Measurements from ENCODE around the gene PLIN3. TPM values are rescaled to one million over a fixed set of nuclear protein-coding genes. Genes with fewer than 3 reads are reported as not detected.
"Not testable (repeated sequence)": the region's sequence is repeated elsewhere in the genome, so short reads cannot be mapped to it uniquely, and the experiment has no call there.

PLIN3 gene
- total and polyA plus RNA-seq, 2 experiments from 2014 or later, result 97.8 to 118 TPM

DNA sequence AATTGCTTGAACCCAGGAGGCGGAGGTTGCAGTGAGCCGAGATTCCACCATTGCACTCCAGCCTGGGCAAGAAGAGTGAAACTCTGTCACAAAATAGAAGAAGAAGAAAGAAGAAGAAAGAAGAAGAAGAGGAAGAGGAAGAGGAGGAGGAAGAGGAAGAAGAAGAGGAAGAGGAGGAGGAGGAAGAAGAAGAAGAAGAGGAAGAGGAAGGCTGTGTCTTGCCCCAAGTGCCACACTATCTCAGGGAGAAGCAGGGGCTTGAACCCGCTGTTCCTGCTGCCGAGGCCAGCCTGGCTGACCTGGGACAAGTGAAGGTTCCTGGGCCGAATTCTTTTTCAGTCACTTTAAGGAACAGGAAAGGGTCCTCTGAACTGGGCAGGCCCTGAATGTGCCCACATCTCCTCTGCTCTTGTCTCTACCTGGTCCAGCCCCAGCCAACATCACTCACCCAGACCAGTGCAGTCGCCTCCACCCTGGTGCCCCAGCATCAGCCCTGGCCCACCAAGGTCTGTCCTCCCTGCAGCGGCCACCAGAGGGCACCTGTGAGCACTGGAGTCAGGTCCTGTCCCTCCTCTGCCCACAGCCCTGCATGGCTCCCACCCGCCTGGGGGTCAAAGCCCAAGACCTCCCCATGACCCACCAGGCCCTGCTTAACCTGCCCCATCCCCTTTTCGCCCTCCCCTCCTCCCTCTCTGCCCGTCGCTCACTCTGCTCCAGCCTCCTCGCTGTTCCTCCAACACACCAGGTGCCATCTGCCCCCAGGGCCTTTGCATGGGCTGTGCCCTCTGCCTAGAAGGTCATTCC is 55.9 kb downstream of the PLIN3 start:
- Histone ChIP-seq H3K9me2 (replicated peaks; ENCODE audit: insufficient read depth) (no peaks in the 10 kb centered on the region), H4K20me1 (ENCODE audit: insufficient read depth, poor library complexity, severe bottlenecking) (no peaks in the 10 kb centered on the region), H3K27ac (no peak overlapping the region), H3K4me2 (no peak overlapping the region), H3K79me2 (no peaks in the 10 kb centered on the region), H2AFZ (no peak overlapping the region), H3K9me3 (ENCODE audit: low read depth) (no peaks in the 10 kb centered on the region), H3K4me1 (ENCODE audit: insufficient read depth) (no peaks in the 10 kb centered on the region), H3K27me3 (no peaks in the 10 kb centered on the region), H3K36me3 (replicated peaks; ENCODE audit: insufficient read depth, low read depth) (no peaks in the 10 kb centered on the region), H3K4me3 (no peak overlapping the region)
- DNase-seq (ENCODE audit: low spot score), result peak; percentile 83
- TF ChIP-seq EZH2phosphoT487 (IDR thresholded peaks at IDR 0.05; ENCODE audit: low read depth, severe bottlenecking, unreplicated experiment) (no peak), EZH2 (IDR thresholded peaks at IDR 0.05; ENCODE audit: borderline replicate concordance) (no peak)
- TF ChIP-seq, protein P1, sequence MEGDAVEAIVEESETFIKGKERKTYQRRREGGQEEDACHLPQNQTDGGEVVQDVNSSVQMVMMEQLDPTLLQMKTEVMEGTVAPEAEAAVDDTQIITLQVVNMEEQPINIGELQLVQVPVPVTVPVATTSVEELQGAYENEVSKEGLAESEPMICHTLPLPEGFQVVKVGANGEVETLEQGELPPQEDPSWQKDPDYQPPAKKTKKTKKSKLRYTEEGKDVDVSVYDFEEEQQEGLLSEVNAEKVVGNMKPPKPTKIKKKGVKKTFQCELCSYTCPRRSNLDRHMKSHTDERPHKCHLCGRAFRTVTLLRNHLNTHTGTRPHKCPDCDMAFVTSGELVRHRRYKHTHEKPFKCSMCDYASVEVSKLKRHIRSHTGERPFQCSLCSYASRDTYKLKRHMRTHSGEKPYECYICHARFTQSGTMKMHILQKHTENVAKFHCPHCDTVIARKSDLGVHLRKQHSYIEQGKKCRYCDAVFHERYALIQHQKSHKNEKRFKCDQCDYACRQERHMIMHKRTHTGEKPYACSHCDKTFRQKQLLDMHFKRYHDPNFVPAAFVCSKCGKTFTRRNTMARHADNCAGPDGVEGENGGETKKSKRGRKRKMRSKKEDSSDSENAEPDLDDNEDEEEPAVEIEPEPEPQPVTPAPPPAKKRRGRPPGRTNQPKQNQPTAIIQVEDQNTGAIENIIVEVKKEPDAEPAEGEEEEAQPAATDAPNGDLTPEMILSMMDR (IDR thresholded peaks at IDR 0.05; ENCODE audit: poor library complexity), result peak; percentile 67
- WGBS (ENCODE audit: low lambda C conversion rate, missing lambda C conversion rate), result 85% methylated on average over 9 of the region's 12 CpGs

DNA sequence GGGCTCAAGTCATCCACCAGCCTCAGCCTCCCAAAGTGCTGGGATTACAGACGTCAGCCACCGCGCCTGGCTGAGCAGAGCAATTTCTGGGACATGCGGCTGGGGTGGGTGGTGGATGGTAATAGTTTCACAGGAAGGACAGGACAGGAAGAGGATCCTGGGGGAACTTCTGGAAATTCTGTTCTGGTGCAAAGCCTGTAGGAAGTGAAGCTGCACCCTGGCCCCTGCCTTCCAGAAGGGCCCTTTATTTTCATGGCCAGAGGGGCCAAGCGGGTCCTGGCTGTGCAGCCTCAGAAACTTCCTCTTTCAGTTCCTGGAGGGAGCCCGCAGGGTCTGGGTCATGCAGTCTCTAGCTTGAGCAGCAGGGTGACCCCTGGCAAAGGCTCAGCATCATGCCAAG is 60.3 kb downstream of the PLIN3 start:
- Histone ChIP-seq H3K9me2 (replicated peaks; ENCODE audit: insufficient read depth) (no peaks in the 10 kb centered on the region), H3K27ac (no peak overlapping the region), H3K9me3 (ENCODE audit: low read depth) (no peaks in the 10 kb centered on the region), H2AFZ (no peak overlapping the region), H4K20me1 (ENCODE audit: insufficient read depth, poor library complexity, severe bottlenecking) (no peaks in the 10 kb centered on the region), H3K4me2 (no peak overlapping the region), H3K79me2 (no peaks in the 10 kb centered on the region), H3K4me3 (no peak overlapping the region), H3K4me1 (ENCODE audit: insufficient read depth) (no peaks in the 10 kb centered on the region), H3K36me3 (replicated peaks; ENCODE audit: insufficient read depth, low read depth) (no peaks in the 10 kb centered on the region), H3K27me3 (no peaks in the 10 kb centered on the region)
- 85% methylated on average over 6 of the region's 6 CpGs for WGBS (ENCODE audit: low lambda C conversion rate, missing lambda C conversion rate)
- TF ChIP-seq, protein P1 (IDR thresholded peaks at IDR 0.05; ENCODE audit: poor library complexity), result no peak
- TF ChIP-seq EZH2phosphoT487 (IDR thresholded peaks at IDR 0.05; ENCODE audit: low read depth, severe bottlenecking, unreplicated experiment) (no peak), EZH2 (IDR thresholded peaks at IDR 0.05; ENCODE audit: borderline replicate concordance) (no peak)
- no peak for DNase-seq (ENCODE audit: low spot score)

DNA sequence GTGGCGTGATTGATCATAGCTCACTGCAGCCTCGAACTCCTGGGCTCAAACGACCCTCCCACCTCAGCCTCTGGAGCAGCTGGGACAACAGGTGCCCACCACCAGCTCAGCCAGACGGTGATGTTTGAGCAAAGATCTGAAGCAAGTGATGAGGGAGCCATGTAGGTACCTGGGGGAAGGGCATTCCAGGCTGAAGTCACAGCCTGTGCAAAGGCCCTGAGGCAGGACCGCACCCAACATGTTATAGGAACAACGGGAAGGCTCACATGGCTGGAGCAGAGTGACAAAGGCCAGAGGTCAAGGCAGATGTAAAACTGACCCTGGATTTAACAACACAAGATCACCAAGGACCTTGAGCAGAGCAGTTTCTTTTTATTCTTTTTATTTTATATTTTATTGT is 61.1 kb downstream of the PLIN3 start:
- Histone ChIP-seq H4K20me1 (ENCODE audit: insufficient read depth, poor library complexity, severe bottlenecking) (no peaks in the 10 kb centered on the region), H3K27ac (no peak overlapping the region), H3K4me3 (no peak overlapping the region), H3K79me2 (no peaks in the 10 kb centered on the region), H3K4me1 (ENCODE audit: insufficient read depth) (no peaks in the 10 kb centered on the region), H3K36me3 (replicated peaks; ENCODE audit: insufficient read depth, low read depth) (no peaks in the 10 kb centered on the region), H2AFZ (no peak overlapping the region), H3K9me2 (replicated peaks; ENCODE audit: insufficient read depth) (no peaks in the 10 kb centered on the region), H3K4me2 (no peak overlapping the region), H3K27me3 (no peaks in the 10 kb centered on the region), H3K9me3 (ENCODE audit: low read depth) (no peaks in the 10 kb centered on the region)
- no peak for TF ChIP-seq EZH2phosphoT487 (IDR thresholded peaks at IDR 0.05; ENCODE audit: low read depth, severe bottlenecking, unreplicated experiment)
- TF ChIP-seq, protein P1 (IDR thresholded peaks at IDR 0.05; ENCODE audit: poor library complexity), result no peak
- TF ChIP-seq EZH2 (IDR thresholded peaks at IDR 0.05; ENCODE audit: borderline replicate concordance), result no peak
- no peak for DNase-seq (ENCODE audit: low spot score)
- WGBS (ENCODE audit: low lambda C conversion rate, missing lambda C conversion rate), result 90% methylated on average over 6 of the region's 6 CpGs

DNA sequence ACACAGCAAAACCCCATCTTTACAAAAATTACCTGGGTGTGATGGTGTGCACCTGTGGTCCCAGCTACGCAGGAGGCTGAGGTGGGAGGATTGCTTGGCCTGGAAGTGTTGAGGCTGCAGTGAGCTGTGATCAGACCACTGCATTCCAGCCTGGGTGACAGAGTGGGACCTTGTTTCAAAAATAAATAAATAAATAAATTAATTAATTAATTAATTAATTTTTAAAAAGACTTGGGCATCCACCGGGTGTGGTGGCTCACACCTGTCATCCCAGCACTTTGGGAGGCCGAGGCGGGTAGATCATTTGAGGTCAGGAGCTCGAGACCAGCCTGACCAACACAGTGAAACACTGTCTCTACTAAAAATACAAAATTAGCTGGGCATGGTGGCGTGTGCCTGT is 62.3 kb downstream of the PLIN3 start:
- not testable (repeated sequence) for H3K27me3 ChIP-seq; H3K9me2 ChIP-seq (replicated peaks; ENCODE audit: insufficient read depth); H3K36me3 ChIP-seq (replicated peaks; ENCODE audit: insufficient read depth, low read depth); H3K4me1 ChIP-seq (ENCODE audit: insufficient read depth); H3K9me3 ChIP-seq (ENCODE audit: low read depth); H3K4me3 ChIP-seq; DNase-seq (ENCODE audit: low spot score); H2AFZ ChIP-seq; H4K20me1 ChIP-seq (ENCODE audit: insufficient read depth, poor library complexity, severe bottlenecking); H3K79me2 ChIP-seq; H3K27ac ChIP-seq; H3K4me2 ChIP-seq
- WGBS (ENCODE audit: low lambda C conversion rate, missing lambda C conversion rate), result 93% methylated on average over 6 of the region's 6 CpGs

Measured in hepatocyte (in vitro differentiated cells).